ENCODE measurements around the gene PCDHGA5. TPM values are rescaled to one million over a fixed set of nuclear protein-coding genes. Genes with fewer than 3 reads are reported as not detected.
"Not testable (repeated sequence)": the region's sequence is repeated elsewhere in the genome, so short reads cannot be mapped to it uniquely, and the experiment has no call there.

PCDHGA5 gene
- total and polyA plus RNA-seq, 3 donors from 2014 or later = 1.5 to 12.2 (median 9.4) TPM

GRCh38 chr5:141345327-141345726 lies 18.6 kb upstream of the PCDHGA5 start:
- WGBS, 2 donors = 31 to 35% methylated on average over 15 to 20 of the region's 20 CpGs
- intact Hi-C loops (cut with DNase I; ENCODE audit: low total_unique reads) = no loop called here
- Histone ChIP-seq H3K27me3 (no peaks in the 10 kb centered on the region), H3K27ac (no peak overlapping the region), H3K4me1 (no peaks in the 10 kb centered on the region), H3K9me3 (no peaks in the 10 kb centered on the region), H3K36me3 (ENCODE audit: low read depth, missing control alignments) (no peaks in the 10 kb centered on the region), H3K4me3 (no peak overlapping the region)
- TF ChIP-seq CTCF (IDR thresholded peaks at IDR 0.05) (no peak), POLR2A (IDR thresholded peaks at IDR 0.05) (no peak)
- no peak for DNase-seq

- H3K4me1 ChIP-seq; H3K27ac ChIP-seq; H3K4me3 ChIP-seq; intact Hi-C loops (cut with DNase I; ENCODE audit: low total_unique reads); DNase-seq; H3K27me3 ChIP-seq; H3K36me3 ChIP-seq (ENCODE audit: low read depth, missing control alignments); H3K9me3 ChIP-seq: not testable (repeated sequence)
- 41 to 50% methylated on average over 7 to 13 of the region's 35 CpGs for WGBS, 2 donors
These were observed 17.9 kb upstream of the PCDHGA5 start for GRCh38 chr5:141346017-141346416.

- H3K27ac ChIP-seq = no peak within 1 kb of the TSS
- no peaks in the 10 kb centered on the region for H3K36me3 ChIP-seq (ENCODE audit: low read depth, missing control alignments)
- WGBS, 2 donors = 17 to 21% methylated on average over 29 of the region's 29 CpGs
- H3K9me3 ChIP-seq = no peaks in the 10 kb centered on the region
- H3K4me1 ChIP-seq = no peaks in the 10 kb centered on the region
- intact Hi-C loops (cut with DNase I; ENCODE audit: low total_unique reads) = no loop called here
- TF ChIP-seq CTCF (IDR thresholded peaks at IDR 0.05) (peak in 2 of 3 experiments; percentile 13 to 39), POLR2A (IDR thresholded peaks at IDR 0.05) (no peak)
- H3K27me3 ChIP-seq = no peaks in the 10 kb centered on the region
- H3K4me3 ChIP-seq = peak within 1 kb of the TSS in 1 of 2 donors; percentile 41
- peak; percentile 70 for DNase-seq
These were observed 13.9 kb upstream of the PCDHGA5 start, which contains the start of gene PCDHGB1 for GRCh38 chr5:141349917-141350619. TSS of gene PCDHGB1 (plus strand) at chr5:141350099. CDS start at chr5:141350261, 162 bp downstream.

GRCh38 chr5:141351591-141351990 lies 12.4 kb upstream of the PCDHGA5 start:
- Histone ChIP-seq H3K9me3 (no peaks in the 10 kb centered on the region), H3K27ac (no peak overlapping the region), H3K36me3 (ENCODE audit: low read depth, missing control alignments) (no peaks in the 10 kb centered on the region), H3K27me3 (no peaks in the 10 kb centered on the region), H3K4me1 (no peaks in the 10 kb centered on the region), H3K4me3 (no peak overlapping the region)
- 29% methylated on average over 6 to 28 of the region's 36 CpGs for WGBS, 2 donors
- TF ChIP-seq POLR2A (IDR thresholded peaks at IDR 0.05) (no peak), CTCF (IDR thresholded peaks at IDR 0.05) (no peak)
- DNase-seq = no peak
- intact Hi-C loops (cut with DNase I; ENCODE audit: low total_unique reads) = no loop called here

GRCh38 chr5:141354900-141355469 lies 9.0 kb upstream of the PCDHGA5 start, which contains the start of gene PCDHGA4:
TSS of gene PCDHGA4 (plus strand) at chr5:141355021. CDS start at chr5:141355108, 87 bp downstream.
- no peaks in the 10 kb centered on the region for H3K9me3 ChIP-seq
- H3K27ac ChIP-seq = no peak within 1 kb of the TSS
- H3K4me3 ChIP-seq = peak within 1 kb of the TSS in 1 of 2 donors; percentile 36
- no peak for DNase-seq
- H3K4me1 ChIP-seq = no peaks in the 10 kb centered on the region
- TF ChIP-seq POLR2A (IDR thresholded peaks at IDR 0.05) (no peak), CTCF (IDR thresholded peaks at IDR 0.05) (peak in 2 of 3 experiments; percentile 38 to 51)
- intact Hi-C loops (cut with DNase I; ENCODE audit: low total_unique reads) = no loop called here
- H3K27me3 ChIP-seq = no peaks in the 10 kb centered on the region
- 11% methylated on average over 25 to 29 of the region's 29 CpGs for WGBS, 2 donors
- no peaks in the 10 kb centered on the region for H3K36me3 ChIP-seq (ENCODE audit: low read depth, missing control alignments)

Measured in testis (tissue), 3 donors.